ENCODE results near the gene NISCH. TPM values are rescaled to one million over a fixed set of nuclear protein-coding genes. Genes with fewer than 3 reads are reported as not detected.

The NISCH gene
- total RNA-seq, 1 experiment from 2014 or later = 72.8 TPM

GRCh38 chr3:52428151-52429005 lies 27.0 kb upstream of the NISCH start:
- Histone ChIP-seq H3K4me3 (replicated peaks in 1 of 2; ENCODE audit: low read depth in 1 of 2, low read length in 2 of 2) (no peak overlapping the region), H3K27me3 (ENCODE audit: insufficient read depth, low read length) (no peaks in the 10 kb centered on the region), H3K9me3 (ENCODE audit: control insufficient read depth in 1 of 2, insufficient read depth in 1 of 2, low read depth in 1 of 2, low read length in 2 of 2) (no peaks in the 10 kb centered on the region), H3K9me2 (ENCODE audit: insufficient read depth) (no peaks in the 10 kb centered on the region), H4K20me1 (ENCODE audit: insufficient read depth) (no peaks in the 10 kb centered on the region), H3K36me3 (ENCODE audit: control insufficient read depth in 1 of 2, insufficient read depth in 2 of 2, low read length in 2 of 2) (no peaks in the 10 kb centered on the region), H3K9ac (ENCODE audit: low read length) (no peak overlapping the region), H3K27ac (ENCODE audit: low read depth, low read length) (no peak overlapping the region), H3K79me2 (ENCODE audit: insufficient read depth, low read length) (no peaks in the 10 kb centered on the region), H3K4me2 (ENCODE audit: low read length) (no peak overlapping the region), H3K4me1 (ENCODE audit: control insufficient read depth in 1 of 2, insufficient read depth in 2 of 2, low read length in 2 of 2) (no peaks in the 10 kb centered on the region), H2AFZ (ENCODE audit: low read depth, low read length, poor library complexity, severe bottlenecking) (peak overlapping the region; percentile 60)
- ATAC-seq = peak; percentile 97
- peak; percentile 30; the same call in 1 of the 2 replicates for TF ChIP-seq CBX3 (IDR thresholded peaks at IDR 0.05; ENCODE audit: low read depth)
- TF ChIP-seq YY1 (IDR thresholded peaks at IDR 0.05; ENCODE audit: extremely low read depth, insufficient replicate concordance, low read depth, low read length) = peak; percentile 15
- TF ChIP-seq CTCF (IDR thresholded peaks at IDR 0.05 in 2 of 3, conservative IDR thresholded peaks at IDR 0.05 in 1 of 3; ENCODE audit: borderline replicate concordance in 1 of 3, insufficient read depth in 1 of 3, low read depth in 2 of 3, low read length in 2 of 3) = peak; percentile 83 to 93 (median 88)
- TF ChIP-seq RAD21 (IDR thresholded peaks at IDR 0.05; ENCODE audit: low read depth) = peak; percentile 94
- no peak for TF ChIP-seq EZH2 (IDR thresholded peaks at IDR 0.05)
- TF ChIP-seq CEBPB (IDR thresholded peaks at IDR 0.05; ENCODE audit: low read depth) = peak; percentile 29; the same call in 1 of the 2 replicates
- no peak for TF ChIP-seq TCF7L2 (IDR thresholded peaks at IDR 0.05; ENCODE audit: borderline replicate concordance, extremely low read depth, insufficient read depth, insufficient read length)
- peak; percentile 51 for DNase-seq (ENCODE audit: low read depth, low spot score)
- POLR2A ChIA-PET = no interaction called here
- RAD21 ChIA-PET (ENCODE audit: low non-redundant PET in 1 of 2, low total read pairs in 2 of 2, uncharacterized antibody in 2 of 2, unreplicated experiment in 2 of 2) = interaction anchor here in 1 of 2 experiments (0.9 kb wide), 1 partner anchor 24 kb away, joined by 3 read pairs; no protein-coding TSS in a partner anchor
- CTCF ChIA-PET = interaction anchor here (1.2 to 1.7 kb wide), 2 partner anchors 18 to 20 kb away, joined by 3 to 13 read pairs; no protein-coding TSS in a partner anchor
- BruUV-seq (replicated peaks) = no TSS peak
- intact Hi-C loops (cut with micrococcal nuclease) = loop anchor here (1.0 kb wide), 2 partner anchors 19 to 254 kb away; no protein-coding TSS in a partner anchor

All from HCT116 (cell line).